Measurements from ENCODE around the gene TRMT10A.

- TF ChIP-seq REST (IDR thresholded peaks at IDR 0.05; ENCODE audit: unreplicated experiment) (no peak), CTCF (conservative IDR thresholded peaks at IDR 0.05; ENCODE audit: low read depth in 2 of 2) (no peak), POLR2AphosphoS5 (IDR thresholded peaks at IDR 0.05; ENCODE audit: low read depth) (no peak), EZH2 (IDR thresholded peaks at IDR 0.05; ENCODE audit: low read depth, unreplicated experiment) (no peak), NANOG (IDR thresholded peaks at IDR 0.05; ENCODE audit: borderline replicate concordance) (no peak)
Observed at GRCh38 chr4:99507762-99508161, 56.1 kb downstream of the TRMT10A start.

Data from GM23338 (cell line).